ENCODE data around the gene MAN2A1. TPM values are rescaled to one million over a fixed set of nuclear protein-coding genes. Genes with fewer than 3 reads are reported as not detected.

MAN2A1 gene
- total and polyA plus RNA-seq, 2 experiments from 2014 or later, result 32.5 to 129 TPM

DNA sequence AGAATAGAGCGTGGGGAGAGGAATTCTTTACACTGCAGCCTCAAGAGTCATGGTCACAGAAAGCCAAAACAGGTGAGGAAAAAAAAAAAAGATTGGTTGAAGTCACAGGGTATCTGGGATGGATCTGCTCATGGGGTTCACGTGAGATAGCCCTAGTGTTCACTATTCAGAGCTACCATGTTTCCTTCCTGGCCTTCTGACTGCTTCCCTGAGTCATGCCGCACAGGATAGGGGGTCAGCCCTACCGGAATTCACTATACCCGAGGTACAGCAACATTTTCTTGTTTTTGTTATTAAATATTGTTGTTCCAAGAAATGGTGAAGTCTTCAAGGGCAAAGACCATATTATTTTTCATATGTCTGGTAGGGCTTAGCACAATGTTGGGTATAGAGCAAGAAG, 21.5 kb upstream of the MAN2A1 start:
- Histone ChIP-seq H3K27me3 (ENCODE audit: insufficient read depth) (no peaks in the 10 kb centered on the region), H3K36me3 (ENCODE audit: insufficient read depth) (no peaks in the 10 kb centered on the region), H3K4me2 (no peak overlapping the region), H3K4me3 (no peak overlapping the region), H3K9me2 (ENCODE audit: insufficient read depth) (0 out of 2 replicates have a peak, but pooled peaks cover 10% of the 10 kb centered on the region), H2AFZ (no peak overlapping the region), H3K79me2 (replicated peaks; ENCODE audit: insufficient read depth) (no peaks in the 10 kb centered on the region), H3K4me1 (ENCODE audit: insufficient read depth) (peaks cover 3% of the 10 kb centered on the region; the same call in 1 of the 2 replicates), H4K20me1 (replicated peaks; ENCODE audit: insufficient read depth) (no peaks in the 10 kb centered on the region), H3F3A (replicated peaks; ENCODE audit: low read depth) (no peaks in the 10 kb centered on the region), H3K27ac (ENCODE audit: low read depth) (no peak overlapping the region)
- Mint-ChIP-seq H3K4me1 (peaks cover 10% of the 10 kb centered on the region; the same call in 2 of the 3 replicates), H3K27ac (peak overlapping the region; percentile 82; the same call in 1 of the 2 replicates), H3K27me3 (ENCODE audit: insufficient read depth, low read depth, poor library complexity) (no peaks in the 10 kb centered on the region), H3K9me3 (no peaks in the 10 kb centered on the region), H3K36me3 (ENCODE audit: low read depth) (no peaks in the 10 kb centered on the region), H3K4me3 (no peak overlapping the region)
- ATAC-seq, result no peak
- DNase-seq (ENCODE audit: low spot score), result no peak
- no peak for TF ChIP-seq STAT1 (IDR thresholded peaks at IDR 0.05; ENCODE audit: unreplicated experiment)
- no peak for TF ChIP-seq NANOG (IDR thresholded peaks at IDR 0.05; ENCODE audit: borderline replicate concordance)
- TF ChIP-seq CREB1 (CRISPR knock-in tag; IDR thresholded peaks at IDR 0.05; ENCODE audit: low read depth), result no peak
- TF ChIP-seq, protein P1, sequence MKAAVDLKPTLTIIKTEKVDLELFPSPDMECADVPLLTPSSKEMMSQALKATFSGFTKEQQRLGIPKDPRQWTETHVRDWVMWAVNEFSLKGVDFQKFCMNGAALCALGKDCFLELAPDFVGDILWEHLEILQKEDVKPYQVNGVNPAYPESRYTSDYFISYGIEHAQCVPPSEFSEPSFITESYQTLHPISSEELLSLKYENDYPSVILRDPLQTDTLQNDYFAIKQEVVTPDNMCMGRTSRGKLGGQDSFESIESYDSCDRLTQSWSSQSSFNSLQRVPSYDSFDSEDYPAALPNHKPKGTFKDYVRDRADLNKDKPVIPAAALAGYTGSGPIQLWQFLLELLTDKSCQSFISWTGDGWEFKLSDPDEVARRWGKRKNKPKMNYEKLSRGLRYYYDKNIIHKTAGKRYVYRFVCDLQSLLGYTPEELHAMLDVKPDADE (IDR thresholded peaks at IDR 0.05), result no peak
- TF ChIP-seq, protein P2, sequence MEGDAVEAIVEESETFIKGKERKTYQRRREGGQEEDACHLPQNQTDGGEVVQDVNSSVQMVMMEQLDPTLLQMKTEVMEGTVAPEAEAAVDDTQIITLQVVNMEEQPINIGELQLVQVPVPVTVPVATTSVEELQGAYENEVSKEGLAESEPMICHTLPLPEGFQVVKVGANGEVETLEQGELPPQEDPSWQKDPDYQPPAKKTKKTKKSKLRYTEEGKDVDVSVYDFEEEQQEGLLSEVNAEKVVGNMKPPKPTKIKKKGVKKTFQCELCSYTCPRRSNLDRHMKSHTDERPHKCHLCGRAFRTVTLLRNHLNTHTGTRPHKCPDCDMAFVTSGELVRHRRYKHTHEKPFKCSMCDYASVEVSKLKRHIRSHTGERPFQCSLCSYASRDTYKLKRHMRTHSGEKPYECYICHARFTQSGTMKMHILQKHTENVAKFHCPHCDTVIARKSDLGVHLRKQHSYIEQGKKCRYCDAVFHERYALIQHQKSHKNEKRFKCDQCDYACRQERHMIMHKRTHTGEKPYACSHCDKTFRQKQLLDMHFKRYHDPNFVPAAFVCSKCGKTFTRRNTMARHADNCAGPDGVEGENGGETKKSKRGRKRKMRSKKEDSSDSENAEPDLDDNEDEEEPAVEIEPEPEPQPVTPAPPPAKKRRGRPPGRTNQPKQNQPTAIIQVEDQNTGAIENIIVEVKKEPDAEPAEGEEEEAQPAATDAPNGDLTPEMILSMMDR (conservative IDR thresholded peaks at IDR 0.05; ENCODE audit: low read depth in 2 of 2), result no peak
- no peak for TF ChIP-seq ZNF114 (CRISPR knock-in tag; IDR thresholded peaks at IDR 0.05)
- TF ChIP-seq, protein P3, sequence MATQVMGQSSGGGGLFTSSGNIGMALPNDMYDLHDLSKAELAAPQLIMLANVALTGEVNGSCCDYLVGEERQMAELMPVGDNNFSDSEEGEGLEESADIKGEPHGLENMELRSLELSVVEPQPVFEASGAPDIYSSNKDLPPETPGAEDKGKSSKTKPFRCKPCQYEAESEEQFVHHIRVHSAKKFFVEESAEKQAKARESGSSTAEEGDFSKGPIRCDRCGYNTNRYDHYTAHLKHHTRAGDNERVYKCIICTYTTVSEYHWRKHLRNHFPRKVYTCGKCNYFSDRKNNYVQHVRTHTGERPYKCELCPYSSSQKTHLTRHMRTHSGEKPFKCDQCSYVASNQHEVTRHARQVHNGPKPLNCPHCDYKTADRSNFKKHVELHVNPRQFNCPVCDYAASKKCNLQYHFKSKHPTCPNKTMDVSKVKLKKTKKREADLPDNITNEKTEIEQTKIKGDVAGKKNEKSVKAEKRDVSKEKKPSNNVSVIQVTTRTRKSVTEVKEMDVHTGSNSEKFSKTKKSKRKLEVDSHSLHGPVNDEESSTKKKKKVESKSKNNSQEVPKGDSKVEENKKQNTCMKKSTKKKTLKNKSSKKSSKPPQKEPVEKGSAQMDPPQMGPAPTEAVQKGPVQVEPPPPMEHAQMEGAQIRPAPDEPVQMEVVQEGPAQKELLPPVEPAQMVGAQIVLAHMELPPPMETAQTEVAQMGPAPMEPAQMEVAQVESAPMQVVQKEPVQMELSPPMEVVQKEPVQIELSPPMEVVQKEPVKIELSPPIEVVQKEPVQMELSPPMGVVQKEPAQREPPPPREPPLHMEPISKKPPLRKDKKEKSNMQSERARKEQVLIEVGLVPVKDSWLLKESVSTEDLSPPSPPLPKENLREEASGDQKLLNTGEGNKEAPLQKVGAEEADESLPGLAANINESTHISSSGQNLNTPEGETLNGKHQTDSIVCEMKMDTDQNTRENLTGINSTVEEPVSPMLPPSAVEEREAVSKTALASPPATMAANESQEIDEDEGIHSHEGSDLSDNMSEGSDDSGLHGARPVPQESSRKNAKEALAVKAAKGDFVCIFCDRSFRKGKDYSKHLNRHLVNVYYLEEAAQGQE (IDR thresholded peaks at IDR 0.05; ENCODE audit: unreplicated experiment), result no peak
- no peak for TF ChIP-seq JUNB (IDR thresholded peaks at IDR 0.05; ENCODE audit: unreplicated experiment)
- no peak for TF ChIP-seq ZNF331 (CRISPR knock-in tag; IDR thresholded peaks at IDR 0.05; ENCODE audit: low read depth)
- TF ChIP-seq POLR2AphosphoS5 (IDR thresholded peaks at IDR 0.05; ENCODE audit: low read depth), result no peak
- no peak for TF ChIP-seq EZH2 (IDR thresholded peaks at IDR 0.05; ENCODE audit: low read depth, unreplicated experiment)
- no peak for TF ChIP-seq EZH2phosphoT487 (IDR thresholded peaks at IDR 0.05; ENCODE audit: unreplicated experiment)
- TF ChIP-seq, protein P4, sequence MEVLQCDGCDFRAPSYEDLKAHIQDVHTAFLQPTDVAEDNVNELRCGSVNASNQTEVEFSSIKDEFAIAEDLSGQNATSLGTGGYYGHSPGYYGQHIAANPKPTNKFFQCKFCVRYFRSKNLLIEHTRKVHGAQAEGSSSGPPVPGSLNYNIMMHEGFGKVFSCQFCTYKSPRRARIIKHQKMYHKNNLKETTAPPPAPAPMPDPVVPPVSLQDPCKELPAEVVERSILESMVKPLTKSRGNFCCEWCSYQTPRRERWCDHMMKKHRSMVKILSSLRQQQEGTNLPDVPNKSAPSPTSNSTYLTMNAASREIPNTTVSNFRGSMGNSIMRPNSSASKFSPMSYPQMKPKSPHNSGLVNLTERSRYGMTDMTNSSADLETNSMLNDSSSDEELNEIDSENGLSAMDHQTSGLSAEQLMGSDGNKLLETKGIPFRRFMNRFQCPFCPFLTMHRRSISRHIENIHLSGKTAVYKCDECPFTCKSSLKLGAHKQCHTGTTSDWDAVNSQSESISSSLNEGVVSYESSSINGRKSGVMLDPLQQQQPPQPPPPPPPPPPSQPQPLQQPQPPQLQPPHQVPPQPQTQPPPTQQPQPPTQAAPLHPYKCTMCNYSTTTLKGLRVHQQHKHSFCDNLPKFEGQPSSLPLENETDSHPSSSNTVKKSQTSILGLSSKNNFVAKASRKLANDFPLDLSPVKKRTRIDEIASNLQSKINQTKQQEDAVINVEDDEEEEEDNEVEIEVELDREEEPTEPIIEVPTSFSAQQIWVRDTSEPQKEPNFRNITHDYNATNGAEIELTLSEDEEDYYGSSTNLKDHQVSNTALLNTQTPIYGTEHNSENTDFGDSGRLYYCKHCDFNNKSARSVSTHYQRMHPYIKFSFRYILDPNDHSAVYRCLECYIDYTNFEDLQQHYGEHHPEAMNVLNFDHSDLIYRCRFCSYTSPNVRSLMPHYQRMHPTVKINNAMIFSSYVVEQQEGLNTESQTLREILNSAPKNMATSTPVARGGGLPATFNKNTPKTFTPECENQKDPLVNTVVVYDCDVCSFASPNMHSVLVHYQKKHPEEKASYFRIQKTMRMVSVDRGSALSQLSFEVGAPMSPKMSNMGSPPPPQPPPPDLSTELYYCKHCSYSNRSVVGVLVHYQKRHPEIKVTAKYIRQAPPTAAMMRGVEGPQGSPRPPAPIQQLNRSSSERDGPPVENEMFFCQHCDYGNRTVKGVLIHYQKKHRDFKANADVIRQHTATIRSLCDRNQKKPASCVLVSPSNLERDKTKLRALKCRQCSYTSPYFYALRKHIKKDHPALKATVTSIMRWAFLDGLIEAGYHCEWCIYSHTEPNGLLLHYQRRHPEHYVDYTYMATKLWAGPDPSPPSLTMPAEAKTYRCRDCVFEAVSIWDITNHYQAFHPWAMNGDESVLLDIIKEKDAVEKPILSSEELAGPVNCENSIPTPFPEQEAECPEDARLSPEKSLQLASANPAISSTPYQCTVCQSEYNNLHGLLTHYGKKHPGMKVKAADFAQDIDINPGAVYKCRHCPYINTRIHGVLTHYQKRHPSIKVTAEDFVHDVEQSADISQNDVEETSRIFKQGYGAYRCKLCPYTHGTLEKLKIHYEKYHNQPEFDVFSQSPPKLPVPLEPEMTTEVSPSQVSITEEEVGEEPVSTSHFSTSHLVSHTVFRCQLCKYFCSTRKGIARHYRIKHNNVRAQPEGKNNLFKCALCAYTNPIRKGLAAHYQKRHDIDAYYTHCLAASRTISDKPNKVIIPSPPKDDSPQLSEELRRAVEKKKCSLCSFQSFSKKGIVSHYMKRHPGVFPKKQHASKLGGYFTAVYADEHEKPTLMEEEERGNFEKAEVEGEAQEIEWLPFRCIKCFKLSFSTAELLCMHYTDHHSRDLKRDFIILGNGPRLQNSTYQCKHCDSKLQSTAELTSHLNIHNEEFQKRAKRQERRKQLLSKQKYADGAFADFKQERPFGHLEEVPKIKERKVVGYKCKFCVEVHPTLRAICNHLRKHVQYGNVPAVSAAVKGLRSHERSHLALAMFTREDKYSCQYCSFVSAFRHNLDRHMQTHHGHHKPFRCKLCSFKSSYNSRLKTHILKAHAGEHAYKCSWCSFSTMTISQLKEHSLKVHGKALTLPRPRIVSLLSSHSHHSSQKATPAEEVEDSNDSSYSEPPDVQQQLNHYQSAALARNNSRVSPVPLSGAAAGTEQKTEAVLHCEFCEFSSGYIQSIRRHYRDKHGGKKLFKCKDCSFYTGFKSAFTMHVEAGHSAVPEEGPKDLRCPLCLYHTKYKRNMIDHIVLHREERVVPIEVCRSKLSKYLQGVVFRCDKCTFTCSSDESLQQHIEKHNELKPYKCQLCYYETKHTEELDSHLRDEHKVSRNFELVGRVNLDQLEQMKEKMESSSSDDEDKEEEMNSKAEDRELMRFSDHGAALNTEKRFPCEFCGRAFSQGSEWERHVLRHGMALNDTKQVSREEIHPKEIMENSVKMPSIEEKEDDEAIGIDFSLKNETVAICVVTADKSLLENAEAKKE (CRISPR knock-in tag; IDR thresholded peaks at IDR 0.05), result no peak
